Stimulated activated CD4-positive, alpha-beta T cell treated with anti-CD3 and anti-CD28 coated beads, Interleukin-1b, Interleukin-23, amount 100 ng/mL, for 1 hour (primary cell): ENCODE data around the gene VIPR2.
"Not testable (repeated sequence)": the region's sequence is repeated elsewhere in the genome, so short reads cannot be mapped to it uniquely, and the experiment has no call there.

ENCODE experiments used
- DNase-seq, 2 donors: peaks; one replicate each; pipeline ENCODE4 v3.0.0-alpha.2; 2020; ENCODE audit warnings: low read depth in 2 of 2

Gene VIPR2

GRCh38 chr7:159009951-159010350 lies 134.7 kb downstream of the VIPR2 start:
- DNase-seq: no peak

GRCh38 chr7:159008417-159008816 lies 136.2 kb downstream of the VIPR2 start:
- no peak for DNase-seq

GRCh38 chr7:159007996-159008389 lies 136.7 kb downstream of the VIPR2 start:
- DNase-seq: no peak

- DNase-seq: no peak
Measured at GRCh38 chr7:159007364-159007995, 137.2 kb downstream of the VIPR2 start.

- DNase-seq: no peak
Measured at GRCh38 chr7:159006610-159007130, 138.0 kb downstream of the VIPR2 start.

GRCh38 chr7:159006022-159006609 lies 138.6 kb downstream of the VIPR2 start:
- DNase-seq: not testable (repeated sequence)

- DNase-seq: no peak
Measured at GRCh38 chr7:159005618-159006017, 139.0 kb downstream of the VIPR2 start.

- no peak for DNase-seq
Measured at GRCh38 chr7:159004411-159004810, 140.3 kb downstream of the VIPR2 start.

- no peak for DNase-seq
Measured at GRCh38 chr7:159001811-159002210, 142.9 kb downstream of the VIPR2 start.

GRCh38 chr7:159000859-159001435 lies 143.7 kb downstream of the VIPR2 start:
- no peak for DNase-seq

GRCh38 chr7:159000070-159000469 lies 144.6 kb downstream of the VIPR2 start:
- DNase-seq: no peak

GRCh38 chr7:158999496-158999895 lies 145.2 kb downstream of the VIPR2 start:
- DNase-seq: no peak

- DNase-seq: not testable (repeated sequence)
Measured at GRCh38 chr7:158998261-158998660, 146.4 kb downstream of the VIPR2 start.

GRCh38 chr7:158997471-158997870 lies 147.2 kb downstream of the VIPR2 start:
- no peak for DNase-seq

GRCh38 chr7:158997110-158997453 lies 147.6 kb downstream of the VIPR2 start:
- DNase-seq: no peak

GRCh38 chr7:158996214-158997109 lies 148.2 kb downstream of the VIPR2 start:
- DNase-seq: no peak

GRCh38 chr7:158995514-158995913 lies 149.2 kb downstream of the VIPR2 start:
- DNase-seq: no peak

- no peak for DNase-seq
Measured at GRCh38 chr7:158994687-158995086, 150.0 kb downstream of the VIPR2 start.

GRCh38 chr7:158993591-158993990 lies 151.1 kb downstream of the VIPR2 start:
- no peak for DNase-seq

- no peak for DNase-seq
Measured at GRCh38 chr7:158992759-158993158, 151.9 kb downstream of the VIPR2 start.

GRCh38 chr7:158991824-158992621 lies 152.6 kb downstream of the VIPR2 start:
- DNase-seq: no peak
